SK-N-SH (cell line): ENCODE data around the gene ARHGAP26. TPM values are rescaled to one million over a fixed set of nuclear protein-coding genes. Genes with fewer than 3 reads are reported as not detected.

Experiments used
- CTCF ChIA-PET: fragments of 300-600, 350-600 bp; formaldehyde crosslinking; extraction: SDS; loops from one replicate; lab custom pipeline; 2021; lab: Yijun Ruan, JAX
- POLR2A ChIA-PET: fragments of 350-600 bp; sonication (Branson Sonifier 250); formaldehyde crosslinking; extraction: SDS; loops from one replicate; lab custom pipeline; 2020; ENCODE audit warnings: antibody characterized with exemption, inconsistent platforms; lab: Yijun Ruan, JAX
- DNase-seq: peaks from one replicate; pipeline ENCODE4 v3.0.0; 2012
- H2AFZ ChIP-seq: fragments of 200-600 bp; sonication (generic); 2 replicates; pipeline ENCODE4 v1.8.1; 2016; ENCODE audit warnings: antibody characterized with exemption, mild to moderate bottlenecking, low read depth
- H3F3A ChIP-seq: fragments of 200-600 bp; sonication (generic); replicated peaks from 2 replicates; pipeline ENCODE3; 2016; ENCODE audit warnings: antibody characterized with exemption, mild to moderate bottlenecking; ENCODE audit not compliant: insufficient read depth
- H3K27ac ChIP-seq, 2 experiments: fragments of 200-500 bp in 1 of 2; fragments of 200-600 bp in 1 of 2; sonication (Bioruptor generic) in 1 of 2; sonication (generic), shearing (Covaris generic) in 1 of 2; 2 replicates each; pipeline versions ENCODE4 v1.5.1 to v1.6.1; 2014 to 2016; ENCODE audit warnings: low read depth in 2 of 2, inconsistent platforms in 1 of 2, low read length in 1 of 2, mild to moderate bottlenecking in 1 of 2, mixed read lengths in 1 of 2
- H3K27me3 ChIP-seq: fragments of 200-600 bp; sonication (generic), shearing (Covaris generic); 2 replicates; pipeline ENCODE4 v1.6.1; 2016; ENCODE audit warnings: mixed run types; ENCODE audit not compliant: insufficient read depth
- H3K36me3 ChIP-seq, 2 experiments: fragments of 200-500 bp in 1 of 2; fragments of 200-600 bp in 1 of 2; sonication (Bioruptor generic) in 1 of 2; sonication (generic) in 1 of 2; replicated peaks in 1 of 2; 2 replicates each; pipeline versions ENCODE3 to v1.5.1; 2014 to 2016; ENCODE audit warnings: low read length in 1 of 2, mild to moderate bottlenecking in 1 of 2; ENCODE audit not compliant: insufficient read depth in 2 of 2, control insufficient read depth in 1 of 2
- H3K4me1 ChIP-seq, 2 experiments: fragments of 200-500 bp in 1 of 2; fragments of 200-600 bp in 1 of 2; sonication (Bioruptor generic) in 1 of 2; sonication (generic), shearing (Covaris generic) in 1 of 2; 2 replicates each; pipeline versions ENCODE4 v1.5.1 to v1.6.1; 2014 to 2016; ENCODE audit warnings: low read depth in 1 of 2, low read length in 1 of 2, mixed run types in 1 of 2; ENCODE audit not compliant: insufficient read depth in 2 of 2, control insufficient read depth in 1 of 2
- H3K4me2 ChIP-seq: fragments of 200-600 bp; sonication (generic), shearing (Covaris generic); 2 replicates; pipeline ENCODE4 v1.6.1; 2017; ENCODE audit warnings: mixed run types
- H3K4me3 ChIP-seq, 2 experiments: fragments of 200-500 bp in 1 of 2; fragments of 200-600 bp in 1 of 2; sonication (Bioruptor generic) in 1 of 2; sonication (generic), shearing (Covaris generic) in 1 of 2; 2 replicates each; pipeline versions ENCODE4 v1.5.1 to v1.8.1; 2014 to 2016; ENCODE audit warnings: low read depth in 2 of 2, inconsistent platforms in 1 of 2, low read length in 1 of 2, mild to moderate bottlenecking in 1 of 2, mixed read lengths in 1 of 2, moderate library complexity in 1 of 2
- H3K79me2 ChIP-seq: fragments of 200-600 bp; sonication (generic); 2 replicates; pipeline ENCODE4 v1.8.1; 2017; ENCODE audit warnings: mild to moderate bottlenecking; ENCODE audit not compliant: insufficient read depth
- H3K9ac ChIP-seq: fragments of 200-600 bp; sonication (generic); 2 replicates; pipeline ENCODE4 v1.6.1; 2017; ENCODE audit warnings: mixed run types
- H3K9me2 ChIP-seq: fragments of 200-600 bp; sonication (generic); 2 replicates; pipeline ENCODE4 v1.6.1; 2017; ENCODE audit warnings: mixed run types
- H3K9me3 ChIP-seq: fragments of 200-600 bp; sonication (generic); 2 replicates; pipeline ENCODE4 v1.6.1; 2017; ENCODE audit warnings: mixed run types, mild to moderate bottlenecking, moderate library complexity
- H4K20me1 ChIP-seq: fragments of 200-600 bp; sonication (generic); 2 replicates; pipeline ENCODE4 v1.6.1; 2017; ENCODE audit warnings: mild to moderate bottlenecking, mixed run types; ENCODE audit not compliant: insufficient read depth
- CHD2 ChIP-seq: fragments of 150-350 bp; IDR thresholded peaks from 2 replicates; pipeline ENCODE4 v1.6.1; 2018; ENCODE audit warnings: low read length; ENCODE audit not compliant: partially characterized antibody
- ELF1 ChIP-seq: IDR thresholded peaks from 2 replicates; pipeline ENCODE4 v1.4.0; 2012
- FOSL2 ChIP-seq: IDR thresholded peaks from 2 replicates; pipeline ENCODE4 v1.4.0; 2012; ENCODE audit warnings: low read depth, mild to moderate bottlenecking, moderate library complexity, borderline replicate concordance
- FOXJ3 ChIP-seq: sonication (generic); formaldehyde crosslinking; IDR thresholded peaks from 2 replicates; pipeline ENCODE4 v1.5.1; 2020; ENCODE audit warnings: mild to moderate bottlenecking, missing genetic modification reagents
- FOXM1 ChIP-seq: IDR thresholded peaks from 2 replicates; pipeline ENCODE4 v1.4.0; 2012; ENCODE audit warnings: low read depth, mild to moderate bottlenecking
- JUND ChIP-seq: IDR thresholded peaks from 2 replicates; pipeline ENCODE4 v1.4.0; 2012
- MEF2A ChIP-seq: IDR thresholded peaks from 2 replicates; pipeline ENCODE4 v1.4.0; 2012; ENCODE audit warnings: low read depth, borderline replicate concordance
- MXI1 ChIP-seq: IDR thresholded peaks from 2 replicates; pipeline ENCODE4 v1.6.1; 2012; ENCODE audit warnings: mild to moderate bottlenecking, low read depth, low read length, improper control_type of control experiment
- POLR2AphosphoS5 ChIP-seq: IDR thresholded peaks from 2 replicates; pipeline ENCODE4 v1.6.1; 2012; ENCODE audit warnings: low read depth, low read length
- RAD21 ChIP-seq: IDR thresholded peaks from 2 replicates; pipeline ENCODE4 v1.6.1; 2012; ENCODE audit warnings: mild to moderate bottlenecking, low read length
- RFX5 ChIP-seq: IDR thresholded peaks from 2 replicates; pipeline ENCODE4 v1.6.1; 2012; ENCODE audit warnings: mild to moderate bottlenecking, improper control_type of control experiment, low read length
- SIN3A ChIP-seq: IDR thresholded peaks from 2 replicates; pipeline ENCODE4 v1.6.1; 2012; ENCODE audit warnings: low read depth, mild to moderate bottlenecking, low read length, moderate library complexity, borderline replicate concordance
- TCF12 ChIP-seq: IDR thresholded peaks from 2 replicates; pipeline ENCODE4 v1.4.0; 2012
- TEAD4 ChIP-seq: IDR thresholded peaks from 2 replicates; pipeline ENCODE4 v1.4.0; 2012; ENCODE audit warnings: mild to moderate bottlenecking, borderline replicate concordance; ENCODE audit not compliant: insufficient read depth
- WGBS: methylation state at CpG from one replicate; pipeline ENCODE4 v1.1.6; 2017; ENCODE audit warnings: low lambda C conversion rate; 5-methylcytosine and 5-hydroxymethylcytosine counted together
- polyA plus RNA-seq, 3 experiments: library from polyadenylated mRNA; depleted of rRNA; stranded (reverse); fragments of >200 nt; gene quantifications; 2 replicates each; pipeline ENCODE4 v1.2.3, GENCODE V29; 2012

Gene ARHGAP26
- polyA plus RNA-seq, 1 of the 3 experiments (the other 2 are of a cell fraction) = 6.1 TPM

GRCh38 chr5:143129910-143130612 lies 359.9 kb downstream of the ARHGAP26 start:
- POLR2A ChIA-PET = no interaction called here
- CTCF ChIA-PET = interaction anchor here (0.7 to 2.6 kb wide), 4 partner anchors 10 to 24 kb away, joined by 3 to 8 read pairs (median 4); no protein-coding TSS in a partner anchor
- Histone ChIP-seq H3K27ac (peak overlapping the region in 1 of 2 experiments; percentile 39; a peak in 2 of 4 replicates), H3K4me3 (no peak overlapping the region), H3K79me2 (no peaks in the 10 kb centered on the region), H3K36me3 (peaks cover 0 to 12% of the 10 kb centered on the region in 2 experiments), H3K9me3 (no peaks in the 10 kb centered on the region), H3K9me2 (no peaks in the 10 kb centered on the region), H3F3A (no peaks in the 10 kb centered on the region), H3K9ac (no peak overlapping the region), H3K4me2 (no peak overlapping the region), H3K4me1 (peaks cover 7 to 15% of the 10 kb centered on the region in 2 experiments; a peak in 3 of 4 replicates), H2AFZ (no peak overlapping the region), H4K20me1 (no peaks in the 10 kb centered on the region), H3K27me3 (no peaks in the 10 kb centered on the region)
- no peak for DNase-seq
- 97% methylated on average over 5 of the region's 5 CpGs for WGBS
- no peak for TF ChIP-seq MXI1
- no peak for TF ChIP-seq ELF1
- TF ChIP-seq RAD21 = no peak
- no peak for TF ChIP-seq CHD2
- TF ChIP-seq JUND = no peak
- TF ChIP-seq SIN3A = no peak
- no peak for TF ChIP-seq TCF12
- TF ChIP-seq RFX5 = no peak
- TF ChIP-seq MEF2A = no peak
- no peak for TF ChIP-seq FOXM1
- TF ChIP-seq FOSL2 = no peak
- no peak for TF ChIP-seq FOXJ3 (CRISPR knock-in tag)
- no peak for TF ChIP-seq TEAD4
- TF ChIP-seq POLR2AphosphoS5 = no peak

GRCh38 chr5:143130613-143131305 lies 360.6 kb downstream of the ARHGAP26 start:
- Histone ChIP-seq H3K4me2 (no peak overlapping the region), H4K20me1 (no peaks in the 10 kb centered on the region), H3K9me3 (no peaks in the 10 kb centered on the region), H3K27me3 (no peaks in the 10 kb centered on the region), H3K36me3 (peaks cover 0 to 17% of the 10 kb centered on the region in 2 experiments), H3K4me3 (no peak overlapping the region), H2AFZ (no peak overlapping the region), H3K27ac (peak overlapping the region in 1 of 2 experiments; percentile 47; a peak in 2 of 4 replicates), H3K4me1 (peaks cover 7 to 16% of the 10 kb centered on the region in 2 experiments; a peak in 3 of 4 replicates), H3K9ac (no peak overlapping the region), H3K79me2 (no peaks in the 10 kb centered on the region), H3F3A (no peaks in the 10 kb centered on the region), H3K9me2 (no peaks in the 10 kb centered on the region)
- 89% methylated on average over 5 of the region's 5 CpGs for WGBS
- no peak for TF ChIP-seq POLR2AphosphoS5
- no peak for DNase-seq
- ChIA-PET POLR2A (no interaction called here), CTCF (interaction anchor here (1.0 to 2.6 kb wide), 2 partner anchors 9 to 56 kb away, joined by 7 to 8 read pairs; no protein-coding TSS in a partner anchor)
